ENCODE data around the gene TPT1.
"Not testable (repeated sequence)": the region's sequence is repeated elsewhere in the genome, so short reads cannot be mapped to it uniquely, and the experiment has no call there.

Gene TPT1

DNA sequence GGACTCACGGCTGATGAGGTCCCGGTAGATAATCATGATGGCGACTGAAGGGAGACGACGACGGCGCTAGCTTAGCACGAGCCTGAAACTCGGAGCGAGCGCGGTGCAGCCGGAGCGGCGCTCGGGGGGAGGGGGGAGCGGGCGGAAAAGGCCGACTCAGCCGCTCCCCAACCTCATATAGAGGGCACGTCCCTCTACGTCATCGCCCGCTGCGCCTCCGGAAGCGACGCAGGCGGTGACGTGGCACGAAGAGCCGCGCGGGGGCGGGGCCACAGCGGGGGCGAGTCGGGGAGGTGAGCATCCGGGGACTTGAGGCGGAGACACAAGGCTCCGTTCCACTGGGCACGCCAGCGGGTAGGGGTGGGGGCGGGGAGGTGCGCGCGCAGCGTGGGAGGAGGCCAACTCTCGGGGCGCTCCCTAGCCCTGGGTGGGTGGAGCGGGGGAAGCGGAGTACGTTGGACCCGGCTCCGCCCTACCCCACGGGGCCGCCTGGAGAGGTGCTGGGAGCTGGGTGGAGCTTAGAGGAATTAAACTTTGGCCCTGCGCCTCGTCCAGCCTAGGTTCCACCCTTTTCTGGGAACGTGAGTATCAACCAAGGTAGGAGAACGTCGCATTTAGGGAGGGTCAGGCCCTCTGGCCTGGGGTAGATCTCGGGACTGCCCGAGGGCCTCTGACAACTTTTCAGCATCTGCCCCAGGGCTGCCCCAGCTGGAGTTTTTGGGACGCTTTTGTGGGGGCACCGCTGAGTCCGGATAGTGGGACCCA lies at the start of gene TPT1:
TSS of gene TPT1 (minus strand) at position 150 of the 765 bp plus-strand sequence. CDS start at position 36, 114 bp downstream.
- peak; percentile 98 for DNase-seq (ENCODE audit: low spot score)

DNA sequence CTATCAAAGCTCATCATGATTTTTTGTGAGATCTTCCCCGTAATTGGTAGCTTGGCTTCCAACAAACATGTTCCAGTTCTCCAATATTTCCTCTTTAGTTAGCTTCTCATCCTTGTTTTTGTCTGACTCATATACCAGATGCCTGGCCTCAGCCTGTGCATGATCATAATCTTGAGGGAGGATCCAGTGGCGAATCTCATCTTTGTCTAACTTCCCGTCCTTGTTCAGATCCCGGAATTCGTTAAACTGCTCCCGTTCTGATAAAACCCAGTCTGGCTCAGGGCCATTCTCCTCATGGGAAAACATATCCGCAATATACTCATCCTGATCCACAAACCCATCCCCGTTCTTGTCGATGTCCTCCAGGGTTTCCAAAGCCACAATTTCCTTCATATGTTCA lies 49.4 kb upstream of the TPT1 start:
- DNase-seq (ENCODE audit: low spot score), result not testable (repeated sequence)

DNA sequence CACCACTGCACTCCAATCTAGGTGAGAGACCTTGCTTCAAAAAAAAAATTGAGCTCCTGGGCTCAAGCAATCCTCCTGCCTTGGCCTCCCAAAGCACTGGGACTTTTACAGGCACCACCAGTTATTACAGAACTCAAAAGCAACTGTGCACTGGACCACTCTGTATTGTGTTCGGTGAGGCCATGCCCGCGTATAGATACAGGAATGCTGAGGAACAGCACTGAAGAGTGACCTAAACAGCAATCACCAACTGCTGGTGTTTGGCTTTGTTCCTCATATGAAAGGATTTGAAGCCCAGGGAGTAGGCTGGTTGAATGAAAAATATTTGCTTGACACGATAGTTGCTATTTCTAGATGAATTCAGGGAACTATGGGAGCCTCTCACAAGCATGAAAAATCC lies 47.7 kb upstream of the TPT1 start:
- no peak for DNase-seq (ENCODE audit: low spot score)

DNA sequence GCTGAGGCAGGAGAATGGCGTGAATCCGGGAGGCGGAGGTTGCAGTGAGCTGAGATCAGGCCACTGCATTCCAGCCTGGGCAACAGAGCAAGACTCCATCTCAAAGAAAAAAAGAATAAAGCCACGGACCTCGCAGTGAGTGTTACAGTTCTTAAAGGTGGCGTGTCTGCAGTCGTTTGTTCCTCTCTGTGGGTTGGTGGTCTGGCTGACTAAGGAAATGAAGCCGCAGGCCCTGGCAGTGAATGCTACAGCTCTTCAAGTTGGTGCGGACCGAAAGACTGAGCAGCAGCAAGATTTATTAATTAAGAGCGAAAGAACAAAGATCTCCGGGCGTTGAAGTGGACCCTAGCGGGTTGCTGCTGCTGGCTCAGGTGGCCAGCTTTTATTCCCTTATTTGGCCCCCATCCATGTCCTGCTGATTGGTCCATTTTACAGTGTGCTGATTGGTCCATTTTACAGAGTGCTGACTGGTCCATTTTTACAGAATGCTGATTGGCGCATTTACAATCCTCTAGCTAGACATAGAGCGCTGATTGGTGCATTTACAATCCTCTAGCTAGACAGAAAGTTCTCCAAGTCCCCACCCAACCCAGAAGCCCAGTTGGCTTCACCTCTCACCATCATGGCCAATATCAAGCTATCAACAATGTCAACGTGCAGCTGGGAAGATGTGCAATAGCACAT lies 46.1 kb upstream of the TPT1 start:
- DNase-seq (ENCODE audit: low spot score), result not testable (repeated sequence)

DNA sequence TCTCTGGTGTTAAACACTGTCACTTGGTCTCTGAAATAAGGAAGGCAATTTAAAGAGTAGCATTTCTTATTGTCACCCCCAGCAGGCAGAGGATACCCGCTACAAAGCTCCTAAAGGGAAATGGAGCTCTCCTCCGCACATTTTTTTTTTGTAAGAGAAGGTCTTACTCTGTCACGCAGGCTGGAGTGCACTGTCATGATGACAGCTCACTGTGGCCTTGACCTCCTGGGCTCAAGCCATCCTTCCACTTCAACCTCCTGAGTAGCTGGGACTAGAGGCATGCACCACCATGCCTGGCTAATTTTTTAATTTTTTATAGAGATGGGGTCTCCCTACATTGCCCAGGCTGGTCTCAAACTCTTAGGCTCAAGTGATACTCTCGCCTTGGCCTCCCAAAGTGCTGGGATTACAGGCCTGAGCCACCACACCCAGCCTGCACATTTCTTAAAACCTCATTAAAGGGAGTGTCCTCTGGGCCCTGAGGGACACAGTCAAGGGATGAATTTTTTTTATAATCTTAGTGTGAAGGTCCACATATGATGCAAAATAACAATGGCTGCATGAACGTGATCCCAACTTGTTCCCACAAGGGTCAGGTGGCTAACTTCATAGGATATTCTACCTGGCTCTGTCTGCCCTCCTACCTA lies 45.0 kb upstream of the TPT1 start:
- no peak for DNase-seq (ENCODE audit: low spot score)

DNA sequence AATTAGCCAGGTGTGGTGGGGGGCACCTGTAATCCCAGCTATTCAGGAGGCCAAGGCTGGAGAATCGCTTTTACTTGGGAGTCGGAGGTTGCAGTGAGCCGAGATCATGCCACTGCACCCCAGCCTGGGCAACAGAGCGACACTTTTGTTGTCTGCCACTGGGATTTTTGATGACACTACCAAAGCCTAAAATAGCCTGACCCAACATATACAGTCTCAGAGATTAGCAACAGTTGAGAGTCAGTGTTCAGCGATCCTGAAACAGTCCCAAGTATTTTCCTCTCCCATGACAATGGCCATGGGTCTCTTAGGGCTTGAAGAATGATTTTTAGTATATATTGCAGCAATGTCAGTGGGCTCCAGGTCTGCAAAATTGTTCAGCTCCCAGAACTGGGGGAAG lies 44.3 kb upstream of the TPT1 start:
- DNase-seq (ENCODE audit: low spot score), result no peak

DNA sequence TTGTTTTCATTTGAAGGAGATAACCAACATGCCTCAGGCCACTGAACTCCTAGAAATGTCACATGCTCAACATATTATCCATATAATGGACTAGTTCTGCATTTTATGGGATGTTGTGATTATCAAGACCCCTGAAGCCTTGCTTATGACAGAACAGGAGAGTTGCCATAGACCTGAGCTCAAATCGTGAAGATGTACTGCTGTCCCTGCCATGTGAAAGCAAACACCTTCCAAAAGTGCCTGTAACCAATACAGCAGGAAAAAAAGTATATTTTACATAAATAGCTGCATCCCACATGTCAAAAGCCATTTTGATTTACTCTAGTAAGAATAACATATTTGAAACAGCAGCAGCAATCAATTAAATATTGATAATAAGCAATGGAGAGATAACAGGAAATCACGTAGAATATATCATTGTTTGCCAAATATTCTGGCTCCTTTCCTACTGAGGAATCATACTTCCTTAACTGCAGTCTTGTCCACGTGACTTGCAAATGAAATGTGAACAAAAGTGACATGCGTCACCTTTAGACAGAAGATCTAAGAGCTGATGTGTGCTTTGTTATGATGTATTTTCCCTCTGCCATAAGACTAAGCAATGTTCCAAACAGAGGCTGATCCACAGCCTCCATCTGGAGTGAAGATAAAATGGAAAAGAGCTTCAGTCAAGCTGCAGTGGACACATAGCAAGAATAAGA lies 43.6 kb upstream of the TPT1 start:
- DNase-seq (ENCODE audit: low spot score), result no peak

DNA sequence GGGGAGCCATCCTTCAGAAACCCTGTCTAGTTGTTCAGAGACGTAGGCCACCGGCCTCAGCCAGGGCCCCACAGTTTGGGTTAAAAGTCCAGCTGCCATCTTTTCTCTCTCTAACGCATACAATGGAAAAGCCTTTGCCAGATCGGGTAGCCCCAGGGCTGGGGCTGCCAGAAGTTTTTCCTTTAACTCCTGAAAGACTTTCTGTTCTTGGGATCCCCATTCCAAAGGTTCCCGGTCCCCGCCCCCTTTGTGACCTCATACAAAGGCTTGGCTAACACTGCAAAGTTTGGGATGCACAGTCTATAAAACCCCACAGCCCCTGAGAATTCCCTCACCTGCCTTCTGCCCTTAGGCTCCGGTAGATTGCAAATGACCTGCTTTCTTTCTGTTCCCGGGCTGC lies 41.8 kb upstream of the TPT1 start:
- not testable (repeated sequence) for DNase-seq (ENCODE audit: low spot score)

DNA sequence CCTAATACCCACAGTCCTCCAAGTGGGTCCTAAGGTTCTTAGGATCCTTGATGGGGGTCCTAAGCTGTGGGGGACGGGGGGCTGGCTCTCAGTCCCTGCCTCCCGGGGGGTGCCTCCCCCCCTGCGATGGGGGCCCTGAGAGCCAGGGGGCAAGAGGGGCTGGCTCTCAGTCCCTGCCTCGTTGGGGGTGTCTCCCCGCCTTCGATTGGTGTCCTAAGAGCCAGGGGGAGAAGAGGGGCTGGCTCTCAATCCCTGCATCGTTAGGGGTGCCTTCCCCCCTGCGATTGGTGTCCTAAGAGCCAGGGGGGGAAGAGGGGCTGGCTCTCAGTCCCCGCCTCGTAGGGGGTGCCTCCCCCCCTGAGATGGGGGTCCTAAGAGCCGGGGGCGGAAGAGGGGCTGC lies 40.2 kb upstream of the TPT1 start:
- no peak for DNase-seq (ENCODE audit: low spot score)

DNA sequence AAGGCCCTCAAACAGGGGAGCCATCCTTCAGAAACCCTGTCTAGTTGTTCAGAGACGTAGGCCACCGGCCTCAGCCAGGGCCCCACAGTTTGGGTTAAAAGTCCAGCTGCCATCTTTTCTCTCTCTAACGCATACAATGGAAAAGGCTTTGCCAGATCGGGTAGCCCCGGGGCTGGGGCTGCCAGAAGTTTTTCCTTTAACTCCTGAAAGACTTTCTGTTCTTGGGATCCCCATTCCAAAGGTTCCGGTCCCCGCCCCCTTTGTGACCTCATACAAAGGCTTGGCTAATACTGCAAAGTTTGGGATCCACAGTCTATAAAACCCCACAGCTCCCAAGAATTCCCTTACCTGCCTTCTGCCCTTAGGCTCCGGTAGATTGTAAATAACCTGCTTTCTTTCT lies 39.7 kb upstream of the TPT1 start:
- not testable (repeated sequence) for DNase-seq (ENCODE audit: low spot score)

DNA sequence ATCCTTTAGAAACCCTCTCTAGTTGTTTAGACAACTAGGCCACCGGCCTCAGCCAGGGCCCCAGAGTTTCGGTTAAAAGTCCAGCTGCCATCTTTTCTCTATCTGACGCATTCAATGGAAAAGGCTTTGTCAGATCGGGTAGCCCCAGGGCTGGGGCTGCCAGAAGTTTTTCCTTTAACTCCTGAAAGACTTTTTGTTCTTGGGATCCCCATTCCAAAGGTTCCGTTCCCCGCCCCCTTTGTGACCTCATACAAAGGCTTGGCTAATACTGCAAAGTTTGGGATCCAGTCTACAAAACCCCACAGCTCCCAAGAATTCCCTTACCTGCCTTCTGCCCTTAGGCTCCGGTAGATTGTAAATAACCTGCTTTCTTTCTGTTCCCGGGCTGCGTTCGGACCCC lies 38.5 kb upstream of the TPT1 start:
- DNase-seq (ENCODE audit: low spot score), result not testable (repeated sequence)

DNA sequence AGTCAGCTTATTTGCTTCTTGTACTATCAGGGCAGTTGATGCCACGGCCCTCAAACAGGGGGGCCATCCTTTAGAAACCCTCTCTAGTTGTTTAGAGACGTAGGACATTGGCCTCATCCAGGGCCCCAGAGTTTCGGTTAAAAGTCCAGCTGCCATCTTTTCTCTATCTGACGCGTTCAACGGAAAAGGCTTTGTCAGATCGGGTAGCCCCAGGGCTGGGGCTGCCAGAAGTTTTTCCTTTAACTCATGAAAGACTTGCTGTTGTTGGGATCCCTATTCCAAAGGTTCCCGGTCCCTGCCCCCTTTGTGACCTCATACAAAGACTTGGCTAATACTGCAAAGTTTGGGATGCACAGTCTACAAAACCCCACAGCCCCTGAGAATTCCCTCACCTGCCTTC lies 37.8 kb upstream of the TPT1 start:
- not testable (repeated sequence) for DNase-seq (ENCODE audit: low spot score)

DNA sequence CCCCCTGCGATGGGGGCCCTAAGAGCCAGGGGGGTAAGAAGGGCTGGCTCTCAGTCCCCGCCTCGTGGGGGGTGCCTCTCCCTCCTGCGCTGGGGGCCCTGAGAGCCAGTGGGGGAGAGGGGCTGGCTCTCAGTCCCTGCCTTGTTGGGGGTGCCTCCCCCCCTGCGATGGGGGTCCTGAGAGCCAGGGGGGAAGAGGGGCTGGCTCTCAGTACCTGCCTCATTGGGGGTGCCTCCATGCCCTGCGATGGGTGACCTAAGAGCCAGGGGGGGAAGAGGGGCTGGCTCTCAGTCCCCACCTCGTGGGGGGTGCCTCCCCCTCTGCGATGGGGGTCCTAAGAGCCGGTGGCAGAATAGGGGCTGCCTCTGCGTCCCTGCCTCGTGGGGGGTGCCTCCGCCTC lies 36.3 kb upstream of the TPT1 start:
- DNase-seq (ENCODE audit: low spot score), result not testable (repeated sequence)

DNA sequence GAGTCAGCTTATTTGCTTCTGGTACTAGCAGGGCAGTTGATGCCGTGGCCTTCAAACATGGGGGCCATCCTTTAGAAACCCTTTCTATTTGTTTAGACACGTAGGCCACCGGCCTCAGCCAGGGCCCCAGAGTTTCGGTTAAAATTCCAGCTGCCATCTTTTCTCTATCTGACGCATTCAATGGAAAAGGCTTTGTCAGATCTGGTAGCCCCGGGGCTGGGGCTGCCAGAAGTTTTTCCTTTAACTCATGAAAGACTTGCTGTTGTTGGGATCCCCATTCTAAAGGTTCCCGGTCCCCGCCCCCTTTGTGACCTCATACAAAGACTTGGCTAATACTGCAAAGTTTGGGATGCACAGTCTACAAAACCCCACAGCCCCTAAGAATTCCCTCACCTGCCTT lies 35.7 kb upstream of the TPT1 start:
- DNase-seq (ENCODE audit: low spot score), result not testable (repeated sequence)

DNA sequence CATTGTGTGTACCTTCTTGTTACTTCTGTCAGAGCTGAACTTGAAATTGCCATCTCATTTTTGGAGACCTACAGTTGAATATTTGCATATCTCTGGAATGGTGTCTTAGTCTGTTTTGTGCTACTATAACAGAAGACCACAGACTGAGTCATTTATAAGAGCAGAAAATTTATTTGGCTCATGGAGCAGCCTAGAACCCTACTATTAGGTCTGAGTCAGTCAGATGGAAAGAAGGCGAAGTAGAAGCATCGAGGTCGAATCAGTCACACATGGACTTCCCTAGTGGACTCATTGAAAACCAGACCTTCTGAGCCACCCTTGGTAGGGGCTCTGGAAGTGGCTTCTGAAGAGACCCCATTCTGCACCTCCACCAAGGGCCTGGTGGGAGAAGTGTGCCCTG lies 33.9 kb upstream of the TPT1 start:
- DNase-seq (ENCODE audit: low spot score), result no peak

DNA sequence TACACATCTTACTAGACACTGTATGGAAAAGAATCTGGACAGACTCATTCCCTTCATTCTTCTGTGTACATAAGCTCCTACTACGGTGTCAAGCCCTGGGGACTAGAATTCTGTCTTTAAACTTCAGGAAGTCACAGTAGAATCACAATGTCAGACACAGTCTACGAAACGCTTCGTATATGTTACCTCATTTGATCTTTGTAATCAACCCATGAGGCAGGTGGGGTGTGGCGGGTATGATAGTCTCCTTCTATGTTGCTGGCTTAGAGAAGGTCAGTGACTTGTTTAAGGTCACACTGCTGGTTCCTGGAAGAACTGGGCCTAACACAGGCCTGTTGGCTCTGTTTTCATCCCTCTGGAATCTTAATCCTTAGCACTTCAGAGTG lies 32.2 kb upstream of the TPT1 start:
- no peak for DNase-seq (ENCODE audit: low spot score)

DNA sequence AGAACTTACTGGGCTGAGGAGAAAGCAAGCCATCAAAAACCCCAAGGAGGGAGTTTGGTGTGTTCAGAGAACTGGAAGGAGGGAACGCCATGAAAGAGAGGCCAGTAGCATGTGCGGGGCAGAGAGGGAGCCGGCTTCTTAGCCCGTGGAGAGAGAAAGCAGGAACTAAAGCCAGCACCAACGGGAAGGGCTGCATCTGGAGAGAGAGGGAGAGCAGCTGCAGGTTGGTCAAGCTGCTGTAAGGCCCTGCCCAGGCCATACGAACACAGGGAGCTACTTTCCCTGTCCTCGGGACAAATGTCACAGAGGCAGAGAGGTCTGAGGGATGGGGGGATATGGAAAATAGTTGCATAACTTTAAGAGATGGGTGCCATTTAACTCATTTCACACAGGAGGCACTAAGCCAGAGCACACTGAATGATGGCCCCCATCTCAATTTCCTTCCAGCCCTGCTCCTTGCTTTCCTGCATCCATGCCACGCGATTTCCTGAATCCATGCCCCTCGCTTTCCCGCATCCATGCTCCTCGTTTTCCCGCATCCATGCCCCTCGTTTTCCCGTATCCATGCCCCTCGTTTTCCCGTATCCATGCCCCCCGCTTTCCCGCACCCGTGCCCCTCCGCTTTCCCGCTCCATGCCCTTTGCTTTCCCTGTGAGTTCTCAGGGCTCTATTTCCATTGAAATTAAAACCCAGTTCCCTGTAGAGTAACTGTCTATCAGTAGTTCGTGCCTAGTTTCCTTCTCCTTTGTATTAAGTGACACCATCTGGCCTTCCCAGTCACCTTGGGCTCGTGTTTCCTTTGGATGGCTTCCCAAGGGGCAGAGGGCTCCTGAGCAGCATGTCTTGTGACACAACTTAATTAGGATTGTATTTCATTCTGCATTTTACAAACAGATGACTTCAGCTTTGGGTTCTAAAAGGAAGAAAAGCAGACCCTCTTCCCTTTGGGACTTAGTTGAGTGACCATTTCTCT lies 31.5 kb upstream of the TPT1 start:
- DNase-seq (ENCODE audit: low spot score), result no peak

DNA sequence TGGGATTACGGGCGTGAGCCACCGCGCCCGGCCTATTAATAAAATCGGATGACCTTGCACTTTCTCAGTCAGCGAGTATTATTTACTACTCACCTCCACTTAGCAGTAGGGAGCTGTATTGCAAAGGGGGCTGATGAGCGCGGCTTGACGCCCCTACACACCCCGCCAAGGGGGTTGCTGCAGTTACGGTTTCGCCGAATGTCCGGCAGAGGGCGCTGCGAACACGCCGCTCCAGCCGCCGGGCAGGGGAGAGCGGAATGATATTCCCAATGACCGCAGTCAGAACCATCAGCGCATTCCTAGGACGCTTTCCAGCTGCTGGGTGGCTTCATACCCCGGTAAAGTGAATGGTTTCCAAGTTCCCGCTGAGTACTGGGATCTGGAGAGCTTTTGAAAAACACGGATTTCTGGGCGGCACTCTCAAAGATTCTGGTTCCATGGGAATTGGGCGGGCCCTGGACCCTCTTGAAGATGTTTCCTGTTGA lies 30.0 kb upstream of the TPT1 start:
- DNase-seq (ENCODE audit: low spot score), result peak; percentile 15

DNA sequence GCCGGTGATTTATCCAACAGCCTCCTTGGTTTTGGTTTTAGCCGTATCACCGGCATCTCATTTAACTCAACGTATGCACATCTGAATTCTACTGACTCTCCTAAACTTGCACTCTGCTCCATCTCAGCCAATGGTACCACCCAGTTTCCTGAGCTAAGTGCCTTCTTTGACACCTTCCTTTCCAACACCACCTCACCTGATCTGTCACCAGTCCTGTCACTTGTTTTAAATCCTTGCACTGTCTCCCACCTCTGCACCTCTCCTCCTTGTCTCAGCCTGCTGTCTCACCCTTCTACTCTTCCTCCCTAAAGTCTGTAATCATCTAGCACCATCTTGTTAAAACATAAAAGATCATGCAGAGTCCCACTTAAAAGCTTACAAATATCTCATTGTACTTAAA lies 28.1 kb upstream of the TPT1 start:
- DNase-seq (ENCODE audit: low spot score), result peak; percentile 33

DNA sequence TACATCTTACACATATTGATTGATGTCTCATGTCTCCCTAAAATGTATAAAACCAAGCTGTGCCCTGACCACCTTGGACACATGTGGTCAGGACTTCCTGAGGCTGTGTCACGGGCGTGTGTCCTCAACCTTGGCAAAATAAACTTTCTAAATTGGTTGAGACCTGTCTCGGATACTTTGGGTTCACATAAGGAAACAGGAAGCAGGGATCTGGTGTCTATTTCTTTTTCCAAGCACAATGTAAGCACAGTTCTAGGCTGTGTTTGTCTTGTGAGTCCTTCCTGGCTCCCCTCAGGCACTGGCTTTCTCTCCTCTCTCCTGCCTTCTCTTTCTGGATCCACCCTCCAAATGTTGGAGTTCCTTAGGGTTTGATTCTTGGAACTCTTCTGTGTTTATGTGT lies 27.6 kb upstream of the TPT1 start:
- DNase-seq (ENCODE audit: low spot score), result no peak

DNA sequence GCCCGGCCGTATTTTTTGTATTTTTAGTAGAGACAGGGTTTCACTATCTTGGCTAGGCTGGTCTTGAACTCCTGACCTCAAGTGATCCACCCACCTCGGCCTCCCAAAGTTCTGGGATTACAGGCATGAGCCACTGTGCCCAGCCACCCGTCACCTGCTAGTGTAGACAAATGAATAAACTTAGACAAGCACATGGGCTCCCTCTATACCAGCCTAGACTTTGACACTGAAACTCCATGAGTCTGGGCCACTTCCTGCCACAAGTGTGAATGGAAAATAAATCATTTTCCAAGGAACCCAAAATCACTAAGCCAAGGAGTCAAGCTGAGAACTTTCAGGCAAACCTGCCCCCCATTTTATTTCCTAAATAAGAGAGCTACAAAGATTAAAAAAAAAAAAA lies 27.0 kb upstream of the TPT1 start:
- no peak for DNase-seq (ENCODE audit: low spot score)

All from putamen (tissue), 1 donor.